ENCODE results near the gene SLC24A3. TPM values are rescaled to one million over a fixed set of nuclear protein-coding genes. Genes with fewer than 3 reads are reported as not detected.

Gene SLC24A3
- total and polyA plus RNA-seq, 2 of the 13 experiments (the other 11 are each of a cell fraction or from before 2014, with no cell fraction given), result not detected

- TF ChIP-seq, protein P1, sequence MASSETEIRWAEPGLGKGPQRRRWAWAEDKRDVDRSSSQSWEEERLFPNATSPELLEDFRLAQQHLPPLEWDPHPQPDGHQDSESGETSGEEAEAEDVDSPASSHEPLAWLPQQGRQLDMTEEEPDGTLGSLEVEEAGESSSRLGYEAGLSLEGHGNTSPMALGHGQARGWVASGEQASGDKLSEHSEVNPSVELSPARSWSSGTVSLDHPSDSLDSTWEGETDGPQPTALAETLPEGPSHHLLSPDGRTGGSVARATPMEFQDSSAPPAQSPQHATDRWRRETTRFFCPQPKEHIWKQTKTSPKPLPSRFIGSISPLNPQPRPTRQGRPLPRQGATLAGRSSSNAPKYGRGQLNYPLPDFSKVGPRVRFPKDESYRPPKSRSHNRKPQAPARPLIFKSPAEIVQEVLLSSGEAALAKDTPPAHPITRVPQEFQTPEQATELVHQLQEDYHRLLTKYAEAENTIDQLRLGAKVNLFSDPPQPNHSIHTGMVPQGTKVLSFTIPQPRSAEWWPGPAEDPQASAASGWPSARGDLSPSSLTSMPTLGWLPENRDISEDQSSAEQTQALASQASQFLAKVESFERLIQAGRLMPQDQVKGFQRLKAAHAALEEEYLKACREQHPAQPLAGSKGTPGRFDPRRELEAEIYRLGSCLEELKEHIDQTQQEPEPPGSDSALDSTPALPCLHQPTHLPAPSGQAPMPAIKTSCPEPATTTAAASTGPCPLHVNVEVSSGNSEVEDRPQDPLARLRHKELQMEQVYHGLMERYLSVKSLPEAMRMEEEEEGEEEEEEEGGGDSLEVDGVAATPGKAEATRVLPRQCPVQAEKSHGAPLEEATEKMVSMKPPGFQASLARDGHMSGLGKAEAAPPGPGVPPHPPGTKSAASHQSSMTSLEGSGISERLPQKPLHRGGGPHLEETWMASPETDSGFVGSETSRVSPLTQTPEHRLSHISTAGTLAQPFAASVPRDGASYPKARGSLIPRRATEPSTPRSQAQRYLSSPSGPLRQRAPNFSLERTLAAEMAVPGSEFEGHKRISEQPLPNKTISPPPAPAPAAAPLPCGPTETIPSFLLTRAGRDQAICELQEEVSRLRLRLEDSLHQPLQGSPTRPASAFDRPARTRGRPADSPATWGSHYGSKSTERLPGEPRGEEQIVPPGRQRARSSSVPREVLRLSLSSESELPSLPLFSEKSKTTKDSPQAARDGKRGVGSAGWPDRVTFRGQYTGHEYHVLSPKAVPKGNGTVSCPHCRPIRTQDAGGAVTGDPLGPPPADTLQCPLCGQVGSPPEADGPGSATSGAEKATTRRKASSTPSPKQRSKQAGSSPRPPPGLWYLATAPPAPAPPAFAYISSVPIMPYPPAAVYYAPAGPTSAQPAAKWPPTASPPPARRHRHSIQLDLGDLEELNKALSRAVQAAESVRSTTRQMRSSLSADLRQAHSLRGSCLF (CRISPR knock-in tag; IDR thresholded peaks at IDR 0.05; ENCODE audit: borderline replicate concordance), result no peak
- TF ChIP-seq ZNF224 (CRISPR knock-in tag; IDR thresholded peaks at IDR 0.05), result no peak
- TF ChIP-seq MTF2 (CRISPR knock-in tag; IDR thresholded peaks at IDR 0.05; ENCODE audit: borderline replicate concordance), result no peak
- TF ChIP-seq ZNF781 (CRISPR knock-in tag; IDR thresholded peaks at IDR 0.05; ENCODE audit: borderline replicate concordance, not compliant biosample characterization), result no peak
- no peak for TF ChIP-seq ZNF17 (CRISPR knock-in tag; IDR thresholded peaks at IDR 0.05)
- TF ChIP-seq DRAP1 (CRISPR knock-in tag; IDR thresholded peaks at IDR 0.05), result no peak
- TF ChIP-seq TBX2 (CRISPR knock-in tag; IDR thresholded peaks at IDR 0.05; ENCODE audit: borderline replicate concordance), result peak; percentile 46; the same call in 1 of the 2 replicates
- no peak for TF ChIP-seq ZNF530 (CRISPR knock-in tag; IDR thresholded peaks at IDR 0.05; ENCODE audit: low read depth)
- TF ChIP-seq ZNF670 (CRISPR knock-in tag; IDR thresholded peaks at IDR 0.05; ENCODE audit: borderline replicate concordance), result no peak
- no peak for TF ChIP-seq ZNF225 (CRISPR knock-in tag; IDR thresholded peaks at IDR 0.05)
- TF ChIP-seq SRF (IDR thresholded peaks at IDR 0.05; ENCODE audit: low read depth, low read length), result no peak
- peak; percentile 48; the same call in 1 of the 2 replicates for TF ChIP-seq ZNF350 (CRISPR knock-in tag; IDR thresholded peaks at IDR 0.05; ENCODE audit: borderline replicate concordance, low read depth)
- no peak for TF ChIP-seq ZNF264 (CRISPR knock-in tag; IDR thresholded peaks at IDR 0.05)
- no peak for TF ChIP-seq FOXM1 (CRISPR knock-in tag; IDR thresholded peaks at IDR 0.05)
- 0 out of 2 replicates have a peak, but pooled peaks have one; percentile 54 for TF ChIP-seq THAP9 (CRISPR knock-in tag; IDR thresholded peaks at IDR 0.05; ENCODE audit: borderline replicate concordance)
- TF ChIP-seq KMT2A (CRISPR knock-in tag; IDR thresholded peaks at IDR 0.05), result no peak
- TF ChIP-seq, protein P2, sequence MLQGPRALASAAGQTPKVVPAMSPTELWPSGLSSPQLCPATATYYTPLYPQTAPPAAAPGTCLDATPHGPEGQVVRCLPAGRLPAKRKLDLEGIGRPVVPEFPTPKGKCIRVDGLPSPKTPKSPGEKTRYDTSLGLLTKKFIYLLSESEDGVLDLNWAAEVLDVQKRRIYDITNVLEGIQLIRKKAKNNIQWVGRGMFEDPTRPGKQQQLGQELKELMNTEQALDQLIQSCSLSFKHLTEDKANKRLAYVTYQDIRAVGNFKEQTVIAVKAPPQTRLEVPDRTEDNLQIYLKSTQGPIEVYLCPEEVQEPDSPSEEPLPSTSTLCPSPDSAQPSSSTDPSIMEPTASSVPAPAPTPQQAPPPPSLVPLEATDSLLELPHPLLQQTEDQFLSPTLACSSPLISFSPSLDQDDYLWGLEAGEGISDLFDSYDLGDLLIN (CRISPR knock-in tag; IDR thresholded peaks at IDR 0.05; ENCODE audit: borderline replicate concordance), result no peak
- TF ChIP-seq MAZ (IDR thresholded peaks at IDR 0.05; ENCODE audit: borderline replicate concordance, low read depth, low read length), result no peak
- TF ChIP-seq MAZ (CRISPR knock-in tag; IDR thresholded peaks at IDR 0.05; ENCODE audit: low read depth), result 0 out of 2 replicates have a peak, but pooled peaks have one; percentile 28
Measured at GRCh38 chr20:19661717-19662636, 449.5 kb downstream of the SLC24A3 start (continued).
